K562 (cell line): ENCODE data around the gene TRERF1. TPM values are rescaled to one million over a fixed set of nuclear protein-coding genes. Genes with fewer than 3 reads are reported as not detected.

Experiments
- ATAC-seq: fragments of 200-7000 bp; cut with Tn5 transposase; 3 replicates; pipeline ENCODE4 v1.9.1; 2020; ENCODE audit warnings: moderate library complexity
- BruUV-seq: library from RNA; stranded (reverse); fragments of 400-500 nt; replicated peaks from 2 replicates; lab custom pipeline; 2021; lab: Mats Ljungman, UMichigan
- CTCF ChIA-PET: fragments of 300-600 bp; formaldehyde crosslinking; extraction: SDS; loops from one replicate; lab custom pipeline; 2021; ENCODE audit warnings: low intra/inter-chr PET ratio; lab: Yijun Ruan, JAX
- POLR2A ChIA-PET: fragments of 300-600, 350-650 bp; sonication (Branson Sonifier 250); formaldehyde crosslinking; extraction: SDS; loops from one replicate; lab custom pipeline; 2021; ENCODE audit warnings: antibody characterized with exemption, inconsistent platforms; lab: Yijun Ruan, JAX
- DNase-seq, 4 experiments: peaks; one replicate each; pipeline versions ENCODE4 v3.0.0 to v3.0.0-alpha.2; 2011 to 2018; ENCODE audit warnings: low spot score in 3 of 4, mixed read lengths in 3 of 4; ENCODE audit errors: extremely low read depth in 1 of 4
- FAIRE-seq: peaks from 2 replicates; lab custom pipeline; 2011; peaks lifted over from hg19 to GRCh38; lab: Jason Lieb, UNC
- H2AFZ ChIP-seq: 2 replicates; pipeline ENCODE4 v1.6.0; 2011; ENCODE audit warnings: low read depth, low read length, control low read depth, inconsistent platforms
- H3K27ac ChIP-seq: fragments of 200-600 bp; 3 replicates; pipeline ENCODE4 v1.8.0; 2011; ENCODE audit warnings: low read depth, mild to moderate bottlenecking, control low read depth, inconsistent platforms, low read length, moderate library complexity, mixed read lengths; ENCODE audit errors: extremely low read depth
- H3K27me3 ChIP-seq, 2 experiments: fragments of 300-600 bp in 1 of 2; 2 replicates in 1 of 2; 3 replicates in 1 of 2; pipeline versions ENCODE4 v1.6.0 to v1.8.0; 2011; ENCODE audit warnings: inconsistent platforms in 2 of 2, low read length in 2 of 2, mild to moderate bottlenecking in 1 of 2, mixed read lengths in 1 of 2, moderate library complexity in 1 of 2; ENCODE audit not compliant: control insufficient read depth in 2 of 2, insufficient read depth in 2 of 2
- H3K36me3 ChIP-seq: fragments of 300-600 bp; 3 replicates; pipeline ENCODE4 v1.8.0; 2011; ENCODE audit warnings: mild to moderate bottlenecking, low read length, inconsistent platforms; ENCODE audit not compliant: control insufficient read depth, insufficient read depth
- H3K4me1 ChIP-seq, 2 experiments: fragments of 200-600 bp in 1 of 2; replicated peaks in 1 of 2; 2 replicates in 1 of 2; 3 replicates in 1 of 2; pipeline versions ENCODE4 v1.5.1 to v1.8.0; 2011; ENCODE audit warnings: inconsistent platforms in 2 of 2, low read length in 2 of 2, mild to moderate bottlenecking in 1 of 2, mixed read lengths in 1 of 2, moderate library complexity in 1 of 2; ENCODE audit not compliant: control insufficient read depth in 2 of 2, insufficient read depth in 2 of 2
- H3K4me2 ChIP-seq: 2 replicates; pipeline ENCODE4 v1.6.1; 2011; ENCODE audit warnings: low read length, control low read depth, inconsistent platforms, mixed read lengths; ENCODE audit not compliant: insufficient read depth
- H3K4me3 ChIP-seq: fragments of 200-600 bp; sonication (generic), shearing (Covaris generic); 2 replicates; pipeline ENCODE4 v1.5.1; 2016; ENCODE audit warnings: control low read depth, inconsistent platforms
- H3K79me2 ChIP-seq: fragments of 200-600 bp; 3 replicates; pipeline ENCODE4 v1.8.0; 2011; ENCODE audit warnings: low read length, inconsistent platforms; ENCODE audit not compliant: control insufficient read depth, insufficient read depth
- H3K9ac ChIP-seq, 2 experiments: 2 replicates each; pipeline versions ENCODE4 v1.6.0 to v1.6.1; 2011; ENCODE audit warnings: low read depth in 2 of 2, low read length in 2 of 2, control low read depth in 1 of 2, inconsistent platforms in 1 of 2, mild to moderate bottlenecking in 1 of 2, mixed read lengths in 1 of 2; ENCODE audit not compliant: insufficient read depth in 1 of 2
- H3K9me1 ChIP-seq: one replicate; pipeline ENCODE4 v1.6.0; 2011; ENCODE audit warnings: inconsistent platforms, mild to moderate bottlenecking, low read length, moderate library complexity; ENCODE audit not compliant: control insufficient read depth, insufficient read depth
- H3K9me3 ChIP-seq: replicated peaks from 2 replicates; pipeline ENCODE4 v1.5.1; 2011; ENCODE audit warnings: low read depth, low read length, inconsistent platforms; ENCODE audit not compliant: control insufficient read depth, insufficient read depth
- H4K20me1 ChIP-seq: replicated peaks from 2 replicates; pipeline ENCODE4 v1.6.1; 2011; ENCODE audit warnings: low read length, inconsistent platforms, mixed read lengths; ENCODE audit not compliant: control insufficient read depth, insufficient read depth
- ARID3A ChIP-seq: IDR thresholded peaks from 2 replicates; pipeline ENCODE4 v1.6.1; 2012; ENCODE audit warnings: low read depth, low read length, improper control_type of control experiment, borderline replicate concordance
- HBP1 ChIP-seq: fragments of 450-650 bp; formaldehyde crosslinking; IDR thresholded peaks from 2 replicates; pipeline ENCODE4 v1.4.0; 2022; ENCODE audit warnings: missing genetic modification characterization
- HMGXB4 ChIP-seq: sonication (generic); formaldehyde crosslinking; IDR thresholded peaks from 2 replicates; pipeline ENCODE4 v1.8.1; 2023; ENCODE audit warnings: mild to moderate bottlenecking, missing genetic modification reagents
- MAX ChIP-seq: sonication (generic); formaldehyde crosslinking; IDR thresholded peaks from 2 replicates; pipeline ENCODE4 v1.9.0; 2022; ENCODE audit warnings: mild to moderate bottlenecking, missing genetic modification reagents
- STAT5B ChIP-seq: fragments of 250-450 bp; sonication (Bioruptor Pico); IDR thresholded peaks from 2 replicates; pipeline ENCODE4 v1.8.0; 2021; ENCODE audit warnings: mild to moderate bottlenecking, inconsistent platforms
- USF1 ChIP-seq: sonication (generic); formaldehyde crosslinking; IDR thresholded peaks from 2 replicates; pipeline ENCODE4 v1.9.0; 2022; ENCODE audit warnings: mild to moderate bottlenecking, missing genetic modification reagents
- ZNF398 ChIP-seq: fragments of 250-450 bp; sonication (Bioruptor Pico); IDR thresholded peaks from 2 replicates; pipeline ENCODE4 v1.8.0; 2021; ENCODE audit warnings: moderate library complexity, mild to moderate bottlenecking, inconsistent platforms
- WGBS: fragments of 100-300 bp; shearing (Covaris generic); methylation state at CpG from one replicate; pipeline ENCODE4 v1.1.6; 2016; ENCODE audit warnings: low coverage, mixed read lengths; ENCODE audit not compliant: insufficient coverage; ENCODE audit errors: missing lambda C conversion rate; 5-methylcytosine and 5-hydroxymethylcytosine counted together
- in situ Hi-C: fragments of 300-500 bp; cut with MboI; formaldehyde crosslinking; loops from 4 replicates; pipeline ENCODE4 v1.15.0; 2018; ENCODE audit warnings: inconsistent platforms, mixed read lengths
- intact Hi-C: fragments of 100-400 bp; cut with micrococcal nuclease; formaldehyde crosslinking; loops from 2 replicates; pipeline ENCODE4 v1.14.2; 2022
- polyA plus RNA-seq, 8 experiments: library from polyadenylated mRNA; depleted of rRNA in 4 of 8; stranded (reverse) in 5 of 8; unstranded in 3 of 8; fragments of >200 nt; fragmentation: Nextera tagmentation in 2 of 8; fragmentation: Illumina TruSeq in 1 of 8; extraction: Ambion mirVana in 2 of 8; extraction: Trizol in 1 of 8; gene quantifications; 2 replicates each; pipeline versions ENCODE4 v1.2.1 to v1.2.3, GENCODE V29; 2011 to 2014; ENCODE audit warnings: inconsistent platforms in 1 of 8, missing spikeins in 1 of 8
- total RNA-seq, 7 experiments: library from RNA; depleted of rRNA in 6 of 7; stranded (reverse); fragments of >200 nt in 6 of 7; fragmentation: Illumina TruSeq in 2 of 7; extraction: Trizol in 2 of 7; gene quantifications; 2 replicates each; pipeline versions ENCODE4 v1.2.1 to v1.2.3, GENCODE V29; 2011 to 2021; ENCODE audit warnings: low replicate concordance in 1 of 7

TRERF1 gene
- total and polyA plus RNA-seq, 9 of the 15 experiments (the other 6 are each of a cell fraction or from before 2014, with no cell fraction given) = 0.04 to 0.20 (median 0.07) TPM; not detected in 3

GRCh38 chr6:42250274-42250931, 201.3 kb downstream of the TRERF1 start:
- no peaks in the 10 kb centered on the region; the same call in 1 of the 2 replicates for H4K20me1 ChIP-seq
- CTCF ChIA-PET = no interaction called here
- no peaks in the 10 kb centered on the region for H3K9me1 ChIP-seq
- no peaks in the 10 kb centered on the region for H3K79me2 ChIP-seq
- H3K27ac ChIP-seq = no peak overlapping the region
- POLR2A ChIA-PET = interaction anchor here (0.6 kb wide), 1 partner anchor 619 kb away, joined by 3 read pairs; no protein-coding TSS in a partner anchor
- H3K27me3 ChIP-seq = peaks cover 48 to 69% of the 10 kb centered on the region in 2 experiments
- FAIRE-seq (no peak), ATAC-seq (no peak), DNase-seq (no peak)
- no peaks in the 10 kb centered on the region; a peak in 2 of 5 replicates for H3K4me1 ChIP-seq
- no peaks in the 10 kb centered on the region for H3K9me3 ChIP-seq
- H3K4me3 ChIP-seq = no peak overlapping the region
- 4% methylated on average over 10 of the region's 10 CpGs for WGBS
- no peak overlapping the region for H3K9ac ChIP-seq
- in situ Hi-C loops = no loop called here
- no peak overlapping the region for H2AFZ ChIP-seq
- BruUV-seq = no TSS peak
- H3K4me2 ChIP-seq = no peak overlapping the region
- H3K36me3 ChIP-seq = no peaks in the 10 kb centered on the region
- intact Hi-C loops = no loop called here
- TF ChIP-seq HBP1 (CRISPR knock-in tag) (no peak), ARID3A (no peak), ZNF398 (CRISPR knock-in tag) (no peak), STAT5B (CRISPR knock-in tag) (no peak), MAX (CRISPR knock-in tag) (no peak), HMGXB4 (CRISPR knock-in tag) (no peak), USF1 (CRISPR knock-in tag) (no peak)
